Astrocyte of the hippocampus (primary cell): Measurements from ENCODE around the gene BNIP5.
A peak's percentile ranks its signal among the peaks of the same experiment; 100 is the strongest.

Experiments used
- DNase-seq: peaks from one replicate; pipeline ENCODE4 v3.0.0; 2011; ENCODE audit warnings: low read depth, low spot score

Gene BNIP5

DNA sequence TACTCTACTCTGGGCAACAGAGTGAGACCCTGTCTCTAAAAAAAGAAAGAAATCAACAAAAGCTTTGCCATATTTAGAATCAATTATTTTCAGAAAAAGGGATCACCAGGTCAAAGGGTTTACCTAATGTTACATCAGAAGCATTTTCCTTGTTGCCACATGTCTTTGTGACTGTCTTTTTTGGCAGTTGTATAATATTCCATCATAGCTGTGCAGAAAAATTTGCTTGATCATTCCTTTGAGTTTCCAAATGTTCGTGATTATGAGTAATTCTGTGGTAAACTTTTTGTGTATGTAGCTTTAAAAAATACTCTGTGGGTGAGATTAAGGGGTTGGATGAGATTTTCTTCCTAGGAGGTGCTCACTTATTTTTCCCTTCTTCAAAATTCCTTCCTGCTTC is 40.4 kb downstream of the BNIP5 start:
- no peak for DNase-seq

DNA sequence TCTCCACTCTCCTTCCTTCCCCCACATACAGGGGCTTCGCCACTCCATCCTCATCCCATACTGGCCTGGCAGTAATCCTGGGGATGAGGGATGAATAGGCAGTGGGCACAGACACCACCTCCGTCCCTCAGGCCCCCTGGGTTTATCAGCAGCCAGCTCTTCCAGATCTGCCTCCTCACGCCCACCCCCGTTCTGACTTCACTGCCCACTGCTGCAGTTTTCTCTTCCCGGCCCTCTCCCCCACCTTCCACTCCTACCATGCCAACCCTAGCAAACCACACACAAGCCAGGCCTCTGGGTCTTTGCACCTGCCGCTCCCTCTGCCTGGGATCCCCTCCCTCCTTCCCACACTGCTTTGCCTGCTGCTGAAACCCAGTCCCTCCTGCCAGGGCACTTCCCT is 44.5 kb downstream of the BNIP5 start:
- DNase-seq: no peak

DNA sequence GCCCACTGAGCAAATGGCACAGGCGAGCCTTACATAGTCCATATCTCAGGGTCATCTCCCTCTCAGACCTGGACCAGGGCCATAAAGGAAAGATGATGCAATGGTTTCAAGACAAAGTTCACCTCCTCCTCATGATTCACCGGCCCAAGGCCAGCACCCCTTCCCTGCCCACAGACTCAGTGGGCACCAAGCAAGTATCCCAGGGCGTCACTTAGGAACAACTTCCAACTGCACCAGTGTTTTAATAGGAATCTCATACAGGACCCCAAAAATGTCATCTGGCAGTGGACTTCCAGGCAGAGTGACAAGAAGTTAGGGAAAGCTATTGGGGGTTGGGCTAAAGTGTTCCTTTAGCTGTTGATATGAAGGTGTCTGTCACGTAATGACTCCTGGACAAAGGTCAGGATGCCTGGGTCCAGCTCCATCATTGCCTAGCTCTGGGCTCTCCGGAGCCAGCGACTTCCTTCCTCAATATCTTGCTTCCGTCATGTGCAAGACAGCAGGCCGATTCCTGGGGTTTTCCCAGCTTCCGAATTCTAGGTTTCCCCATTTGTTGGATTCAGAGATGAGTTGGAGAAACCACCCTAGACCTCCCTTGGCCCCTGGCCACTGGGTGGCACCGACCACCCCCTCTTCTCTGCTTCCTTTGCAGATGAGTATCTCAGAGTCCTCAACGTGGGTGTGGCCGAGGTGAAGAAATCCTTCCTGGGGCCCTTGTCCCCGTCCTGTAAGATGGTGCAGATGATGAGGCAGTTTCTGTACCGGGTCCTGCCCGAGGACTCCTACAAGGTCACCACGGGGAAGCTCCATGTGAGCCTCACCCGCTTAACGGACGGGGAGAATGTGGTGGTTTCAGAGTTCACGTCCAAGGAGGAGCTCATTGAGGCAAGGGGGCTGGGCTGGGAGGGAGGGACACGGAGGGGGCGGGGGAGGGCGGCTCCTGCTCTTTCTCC is 45.7 kb downstream of the BNIP5 start:
- no peak for DNase-seq

DNA sequence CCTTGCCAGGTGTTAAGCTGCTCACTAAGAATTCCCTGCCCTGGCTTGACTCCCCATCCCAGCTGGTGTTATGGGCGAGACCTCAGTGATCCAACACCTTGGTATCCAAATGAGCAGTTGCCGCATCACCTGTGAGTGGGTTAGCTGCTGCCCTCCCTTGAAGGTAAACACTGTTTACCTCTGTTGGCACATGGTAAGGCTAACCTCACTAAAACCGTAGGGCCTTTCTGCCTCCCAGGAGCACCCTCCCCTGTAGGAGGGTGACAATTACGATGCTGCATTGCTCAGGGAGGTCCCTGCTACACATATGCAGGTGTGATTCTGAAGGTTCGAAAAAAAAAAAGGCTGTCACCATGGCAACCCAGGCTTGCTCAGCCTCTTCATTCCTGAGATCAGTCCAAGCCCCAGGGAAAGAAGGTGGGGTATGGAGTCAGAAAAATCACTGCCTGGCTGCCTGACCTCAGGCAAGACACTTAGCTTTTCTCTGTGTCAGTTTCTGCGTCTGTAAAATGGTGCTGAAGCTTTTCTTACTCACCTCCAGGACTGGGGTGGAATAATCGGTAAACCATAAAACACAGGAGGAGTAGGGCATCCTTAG is 47.3 kb downstream of the BNIP5 start:
- peak; percentile 36 for DNase-seq

DNA sequence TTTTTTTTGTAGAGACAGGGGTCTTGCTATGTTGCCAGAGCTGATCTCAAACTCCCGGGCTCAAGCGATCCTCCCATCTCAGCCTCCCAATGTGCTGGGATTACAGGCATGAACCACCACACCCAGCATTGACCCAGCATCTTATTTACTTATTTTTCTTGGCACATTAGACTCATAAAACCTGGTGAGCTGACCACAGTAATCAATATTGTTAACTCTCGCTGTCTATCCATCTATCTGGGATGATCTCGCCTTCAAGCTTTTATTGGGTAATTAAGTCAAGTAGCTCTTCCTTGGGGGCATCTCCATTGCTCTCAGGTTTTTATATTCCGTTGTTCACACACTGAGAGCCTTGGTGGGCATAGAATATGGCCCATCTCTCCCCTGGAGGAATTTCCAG is 49.8 kb downstream of the BNIP5 start:
- DNase-seq: no peak

DNA sequence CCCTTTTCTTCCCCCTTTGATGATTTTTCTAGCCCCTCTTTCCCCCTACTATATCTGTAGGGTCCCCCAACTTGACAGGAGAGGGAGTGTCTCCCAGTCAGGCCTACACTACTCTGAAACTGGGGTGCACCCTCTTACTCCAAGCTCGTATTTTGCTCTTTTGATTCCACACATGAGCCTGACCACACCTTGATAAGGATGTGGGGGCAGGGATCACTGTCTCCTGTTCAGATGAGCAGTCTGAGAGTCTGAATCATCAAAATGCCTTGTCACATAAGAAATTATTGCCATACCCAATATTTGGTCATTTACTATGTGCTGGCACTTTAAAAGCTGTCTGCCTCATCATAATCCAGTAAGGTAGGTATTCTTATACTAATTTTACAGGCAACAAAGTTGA is 50.9 kb downstream of the BNIP5 start:
- no peak for DNase-seq

DNA sequence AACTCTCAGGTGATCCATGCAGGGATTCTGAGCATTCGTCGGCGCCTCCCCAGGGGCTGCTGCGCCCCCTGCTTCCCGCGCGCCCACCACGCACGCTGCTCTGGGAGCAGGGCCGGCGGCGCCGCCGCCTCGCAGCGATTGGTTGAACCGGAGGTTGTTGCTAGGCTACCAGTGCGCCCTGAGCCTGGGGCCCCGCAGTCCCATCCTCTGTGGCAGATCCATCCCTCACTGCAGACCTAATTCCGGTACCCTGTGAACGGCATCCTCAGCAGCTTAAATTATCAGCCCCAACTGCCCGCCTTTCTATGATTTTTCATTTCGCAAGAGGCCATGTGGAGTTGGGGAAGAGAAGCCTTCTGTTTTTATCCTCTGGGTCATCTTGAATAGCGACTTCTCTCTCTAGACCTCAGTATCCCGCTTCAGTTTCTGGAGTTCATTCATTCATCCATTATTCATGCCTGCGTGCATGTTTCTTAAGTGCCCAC is 51.5 kb downstream of the BNIP5 start:
- DNase-seq: no peak

DNA sequence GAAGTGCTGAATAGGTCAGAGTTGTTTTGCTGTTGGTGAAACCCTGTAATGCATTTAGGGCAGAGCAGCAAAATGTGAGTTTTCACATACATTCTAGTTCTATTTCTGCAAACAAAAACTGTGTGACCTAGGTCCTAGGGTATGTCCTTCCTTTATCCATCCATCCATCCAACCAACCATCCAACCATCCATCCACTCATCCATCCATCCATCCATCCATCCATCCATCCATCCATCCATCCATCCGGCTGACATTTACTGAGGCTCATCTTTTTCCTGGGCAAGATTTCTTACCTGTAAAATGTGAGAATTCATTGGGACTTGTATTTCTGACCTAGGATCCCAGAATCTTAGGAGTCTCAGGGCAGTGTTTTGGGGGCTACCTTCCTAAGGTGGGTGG is 52.3 kb downstream of the BNIP5 start:
- no peak for DNase-seq

DNA sequence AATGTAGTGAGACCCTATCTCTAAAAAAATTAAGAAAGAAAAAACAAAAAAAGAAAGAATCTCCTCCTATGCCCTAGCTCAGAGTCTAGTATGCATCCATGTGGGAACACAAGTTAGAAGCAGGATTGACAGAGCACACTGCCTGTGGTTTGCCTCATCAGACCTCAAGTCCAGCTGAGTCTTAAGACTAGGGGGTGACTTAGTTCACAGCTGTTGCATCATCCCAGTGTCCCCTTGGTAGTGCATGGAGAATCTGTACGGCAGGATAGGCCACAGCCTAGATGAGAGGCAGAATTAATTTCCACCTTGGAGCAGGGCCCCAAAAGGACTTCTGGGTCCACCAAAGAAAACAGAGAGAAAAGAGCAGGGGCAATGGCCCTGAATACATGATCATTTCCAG is 53.1 kb downstream of the BNIP5 start:
- no peak for DNase-seq

DNA sequence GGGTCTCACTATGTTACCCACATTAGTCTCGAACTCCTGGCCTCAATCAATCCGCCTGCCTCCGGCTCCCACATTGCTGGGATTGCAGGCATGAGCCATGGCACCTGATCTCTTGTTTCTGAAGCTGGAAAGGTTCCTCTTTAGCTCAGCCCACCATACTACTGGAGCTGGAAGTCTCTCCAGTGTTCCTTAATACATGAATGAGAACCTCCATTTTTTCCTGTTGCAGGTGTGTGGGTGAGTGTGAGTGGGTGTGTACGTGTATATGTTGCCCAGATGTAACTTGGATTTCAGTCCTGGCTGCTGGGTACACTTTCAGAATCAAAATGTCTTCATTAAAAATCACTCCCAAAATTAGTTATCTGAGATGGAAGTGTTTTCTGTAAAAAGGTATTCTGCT is 55.7 kb downstream of the BNIP5 start:
- DNase-seq: no peak

DNA sequence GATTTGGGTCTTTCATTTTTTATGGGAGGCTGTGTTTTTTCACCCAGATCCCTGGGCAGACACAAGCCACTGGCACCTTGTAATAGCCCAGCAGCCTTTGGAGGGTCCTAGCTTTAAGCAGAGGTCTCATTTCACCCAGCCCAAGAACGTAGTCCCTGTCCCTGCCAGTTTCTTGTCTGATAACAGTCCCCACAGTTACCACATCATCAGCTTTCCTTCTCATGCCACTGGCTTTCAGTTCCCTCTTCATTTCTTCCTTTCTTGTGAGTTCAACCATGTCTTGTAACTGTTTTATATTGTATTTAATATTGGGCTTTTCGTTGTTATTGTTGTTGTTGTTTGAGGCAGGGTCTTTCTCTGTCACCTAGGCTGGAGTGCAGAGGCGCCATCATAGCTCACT is 56.2 kb downstream of the BNIP5 start:
- DNase-seq: no peak

DNA sequence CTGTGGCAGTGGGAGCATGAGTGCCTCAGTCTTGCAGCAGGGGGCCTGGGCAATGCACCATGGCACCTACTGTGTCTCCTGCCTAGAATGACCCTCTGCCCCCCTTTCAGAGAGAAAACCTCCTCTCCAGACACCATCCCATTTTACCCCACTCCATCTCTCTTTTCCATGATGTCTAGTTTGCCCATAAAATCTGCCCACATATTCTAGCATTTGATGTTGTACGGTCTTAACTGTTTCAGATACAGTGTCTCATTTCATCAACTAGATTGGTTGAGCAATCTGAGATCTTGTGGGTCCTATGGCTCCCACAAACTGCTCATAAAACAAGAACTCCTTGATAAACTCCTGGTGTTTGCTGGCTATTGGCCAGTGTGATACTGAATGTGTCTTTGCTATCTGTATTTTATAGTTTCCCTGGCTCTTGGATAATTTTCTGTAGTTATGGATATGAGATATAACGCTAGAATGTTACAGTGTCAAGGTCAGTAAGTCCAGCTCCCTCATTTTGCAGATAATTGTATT is 58.7 kb downstream of the BNIP5 start:
- DNase-seq: no peak

DNA sequence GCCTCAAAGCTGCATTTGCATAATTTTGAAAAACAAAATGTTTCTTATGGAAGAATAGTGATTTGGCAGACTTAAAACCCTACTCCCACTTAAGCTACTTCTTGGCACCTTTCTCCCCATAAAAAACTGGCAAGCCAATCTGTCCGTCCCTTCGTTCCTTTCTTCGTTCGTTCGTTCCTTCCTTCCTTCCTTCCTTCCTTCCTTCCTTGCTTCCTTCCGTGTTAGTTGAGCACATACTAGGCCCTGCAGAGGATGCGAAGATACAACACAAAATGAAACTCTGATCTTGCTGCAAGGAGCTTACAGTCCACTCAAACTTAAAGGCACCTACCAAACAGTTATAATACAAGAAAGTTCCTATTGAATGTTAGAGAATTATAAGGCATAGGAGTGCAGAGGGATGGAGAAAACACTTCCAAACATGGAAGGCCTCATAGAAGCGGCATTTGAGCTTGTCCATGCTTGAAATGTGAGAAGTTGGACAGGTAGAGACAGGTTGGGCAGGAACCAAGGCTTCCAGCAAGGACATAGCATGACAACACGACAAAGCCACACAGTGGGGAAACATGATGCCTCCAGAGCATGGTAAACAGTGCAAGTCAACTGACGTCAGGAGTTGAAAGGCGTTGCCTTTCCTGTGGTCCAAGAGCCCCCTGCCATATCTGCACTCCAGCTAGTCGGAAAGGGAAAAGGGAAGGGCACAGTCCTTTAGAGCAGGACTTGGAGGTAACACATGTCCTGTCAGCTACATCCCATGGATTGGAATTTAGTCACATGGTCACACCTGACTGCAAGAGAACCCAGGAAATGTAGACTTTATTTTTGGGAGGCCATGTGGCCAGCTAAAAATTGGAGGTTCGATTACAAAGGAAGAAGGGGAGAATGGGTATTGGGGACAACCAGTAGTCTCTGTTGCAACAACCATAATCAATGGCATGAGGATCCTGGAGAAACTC is 59.8 kb downstream of the BNIP5 start:
- no peak for DNase-seq

DNA sequence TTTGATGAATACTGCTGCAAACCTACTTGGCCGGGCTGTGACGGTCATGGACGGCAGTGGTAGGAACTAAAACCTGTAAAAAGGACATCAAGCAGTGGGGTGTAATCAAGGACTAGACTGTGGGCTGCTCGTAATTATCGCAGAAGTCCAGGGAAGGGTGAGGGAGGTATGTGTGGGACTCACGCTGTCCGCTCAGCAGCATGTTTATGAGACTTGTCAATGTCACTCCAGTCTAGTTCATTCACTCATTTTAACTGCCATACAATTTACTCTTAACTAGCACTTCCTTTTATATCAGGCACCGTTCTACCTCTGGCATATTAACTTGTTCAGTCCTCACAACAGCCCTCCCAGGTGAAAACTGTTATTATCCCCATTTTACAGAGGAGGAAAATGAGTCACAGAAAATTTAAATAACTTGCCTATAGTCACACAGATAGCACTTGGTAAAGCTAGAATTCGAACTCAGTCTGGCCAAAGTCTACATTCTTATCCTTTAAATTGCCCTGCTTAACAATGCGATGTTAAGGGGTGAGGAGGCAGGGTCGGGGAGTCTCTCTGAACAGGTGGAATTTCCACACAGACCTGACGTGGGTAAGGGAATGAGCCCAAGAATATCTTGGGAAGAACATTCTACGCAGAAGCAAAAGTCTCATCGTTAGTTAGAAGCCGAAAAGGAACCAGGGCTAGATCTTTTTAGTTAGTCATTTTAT is 62.7 kb downstream of the BNIP5 start:
- DNase-seq: no peak

DNA sequence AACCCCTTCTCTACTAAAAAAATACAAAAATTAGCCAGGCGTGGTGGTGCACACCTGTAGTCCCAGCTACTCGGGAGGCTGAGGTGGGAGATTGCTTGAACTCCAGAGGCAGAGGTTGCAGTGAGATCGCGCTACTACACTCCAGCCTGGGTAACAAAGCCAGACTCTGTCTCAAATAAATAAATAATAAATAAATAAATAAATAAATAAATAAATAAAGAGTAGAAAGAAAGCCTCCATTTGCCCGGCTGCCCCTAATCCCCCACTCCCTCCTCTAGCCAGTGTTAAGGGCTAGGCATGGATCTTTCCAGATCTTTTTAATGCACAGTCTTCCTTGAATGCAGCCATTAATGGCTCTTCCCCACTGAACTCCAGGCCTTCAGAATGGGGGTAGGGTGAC is 63.6 kb downstream of the BNIP5 start:
- DNase-seq: no peak

DNA sequence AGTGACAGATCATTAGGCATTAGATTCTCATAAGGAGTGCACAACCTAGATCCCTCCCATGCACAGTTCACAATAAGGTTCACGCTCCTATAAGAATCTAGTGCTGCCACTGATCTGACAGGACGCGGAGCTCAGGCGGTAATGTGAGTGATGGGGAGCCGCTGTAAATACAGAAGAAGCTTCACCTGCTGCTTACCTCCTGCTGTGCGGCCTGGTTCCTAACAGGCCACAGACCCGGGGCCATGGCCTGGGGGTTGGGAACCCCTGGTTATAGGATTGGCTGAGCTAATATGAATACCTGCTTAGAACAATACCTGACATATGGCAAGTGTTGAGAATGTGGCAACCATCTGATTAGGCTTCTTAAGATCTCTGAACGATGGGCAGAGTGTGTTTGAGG is 64.5 kb downstream of the BNIP5 start:
- no peak for DNase-seq

DNA sequence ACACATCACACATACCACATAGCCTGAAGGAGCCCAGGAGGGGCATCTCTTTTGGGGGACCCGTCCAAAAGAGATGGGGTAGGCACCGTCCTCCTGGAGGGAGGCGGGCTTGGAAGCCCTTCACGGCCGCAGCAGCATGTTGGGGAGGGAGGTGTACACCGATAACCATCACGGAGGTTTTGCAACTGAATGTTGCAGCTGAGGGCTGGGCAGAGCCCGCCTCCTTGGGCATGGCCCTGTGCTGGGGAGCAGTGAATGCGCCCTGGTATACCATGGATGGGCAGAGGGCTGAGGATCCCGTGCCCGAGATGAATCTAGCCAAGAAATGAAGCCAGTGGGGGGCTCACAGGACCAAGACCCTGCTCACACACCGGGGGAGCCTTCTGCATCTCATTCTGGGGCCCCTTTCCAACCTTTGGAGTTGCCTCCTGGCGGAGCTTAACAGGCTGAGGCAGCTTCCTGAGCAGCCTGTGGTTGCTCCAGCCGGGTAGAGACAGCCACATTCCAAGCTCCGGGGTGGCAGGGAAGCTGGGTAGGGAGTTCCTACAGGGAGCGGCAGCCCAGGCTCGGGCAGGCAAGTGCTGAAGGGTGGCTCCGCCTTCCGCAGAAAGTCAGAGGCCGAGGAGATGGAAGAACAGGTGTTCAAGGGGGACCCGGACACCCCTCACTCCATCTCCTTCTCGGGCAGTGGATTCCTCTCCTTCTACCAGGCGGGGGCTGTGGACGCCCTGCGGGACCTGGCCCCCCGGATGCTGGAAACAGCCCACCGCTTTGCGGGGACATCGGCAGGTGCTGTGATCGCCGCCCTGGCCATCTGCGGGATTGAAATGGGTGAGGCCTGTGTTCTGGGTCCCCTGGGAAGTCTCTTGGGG is 66.6 kb downstream of the BNIP5 start, which contains the start of gene PNPLA1:
Gene PNPLA1, plus strand, starts transcription at position 227 of the 872 bp plus-strand sequence. Its CDS starts 400 bp downstream, at position 627.
- peak; percentile 20 for DNase-seq

DNA sequence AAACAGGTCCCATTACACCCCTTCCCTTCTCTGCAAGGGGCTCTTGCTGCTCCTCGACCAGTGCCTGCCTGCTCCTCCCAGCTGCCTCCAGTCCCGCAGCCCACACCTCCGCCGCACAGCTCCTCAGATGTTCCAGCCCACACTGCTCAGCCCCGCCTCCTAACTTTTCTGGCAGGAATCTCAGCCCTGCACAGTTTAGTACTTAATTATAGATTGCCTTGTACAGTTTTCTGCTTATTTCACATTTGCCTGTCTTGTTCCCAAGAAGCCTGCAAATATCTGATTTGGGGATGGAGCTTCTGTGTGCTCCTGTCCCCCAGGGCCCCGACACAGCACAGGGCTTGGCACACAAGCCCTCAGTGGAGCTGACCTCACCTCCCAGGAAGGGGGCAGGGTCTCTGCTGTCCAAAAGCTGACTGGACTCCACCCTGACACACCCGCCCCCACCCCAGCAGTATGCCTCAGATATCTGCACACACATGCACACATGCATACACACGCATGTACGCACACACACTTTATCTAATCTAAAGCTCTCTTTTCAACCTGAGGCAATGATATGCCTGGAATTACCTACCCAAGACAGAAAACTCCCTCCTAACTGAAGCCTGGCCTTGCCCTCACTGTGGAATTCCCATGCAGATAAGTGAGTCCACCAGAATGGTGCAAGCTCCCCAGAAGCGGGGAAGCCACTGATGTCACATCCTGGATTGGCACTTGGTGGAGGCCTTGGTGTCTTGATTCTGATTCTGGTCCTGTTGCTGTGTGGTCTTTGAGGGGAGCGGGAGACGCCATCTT is 68.0 kb downstream of the BNIP5 start:
- DNase-seq: peak; percentile 48
